Measurements from ENCODE around the gene TFCP2L1.

TFCP2L1 gene

DNA sequence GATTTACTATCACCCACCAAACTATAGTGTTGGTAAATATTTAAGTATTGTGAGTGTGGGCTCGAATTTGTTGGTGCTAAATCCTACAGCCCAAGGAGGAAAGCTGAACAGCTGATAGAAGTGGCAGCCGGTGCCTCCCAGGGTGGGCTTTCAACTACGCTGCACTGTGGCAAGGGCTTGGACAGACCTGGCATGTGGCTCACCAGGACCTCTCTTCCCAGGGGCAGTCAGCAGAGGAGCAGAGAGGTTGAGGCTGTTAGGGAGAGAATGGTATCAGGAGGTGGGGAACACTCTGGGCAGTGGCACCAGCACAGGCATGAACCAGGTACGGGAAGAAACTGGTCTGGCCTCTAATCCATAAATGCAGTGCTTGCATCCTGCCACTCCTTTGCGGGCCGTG lies 44.6 kb downstream of the TFCP2L1 start:
- no peak overlapping the region for H3K4me2 ChIP-seq (ENCODE audit: low read length)
- H3K79me2 ChIP-seq (ENCODE audit: insufficient read depth, low read length): no peaks in the 10 kb centered on the region
- H4K20me1 ChIP-seq (ENCODE audit: insufficient read depth, low read length): no peaks in the 10 kb centered on the region
- no peaks in the 10 kb centered on the region; the same call in 1 of the 2 replicates for H3K27me3 ChIP-seq (ENCODE audit: insufficient read depth, low read length)
- no peaks in the 10 kb centered on the region for H3F3A ChIP-seq (ENCODE audit: insufficient read depth, low read length)
- no peak overlapping the region for H3K27ac ChIP-seq (ENCODE audit: low read depth, low read length, poor library complexity, severe bottlenecking)
- no peak overlapping the region for H3K4me3 ChIP-seq (ENCODE audit: low read depth, low read length, poor library complexity, severe bottlenecking)
- H3K4me1 ChIP-seq (ENCODE audit: insufficient read depth, low read length, severe bottlenecking): no peaks in the 10 kb centered on the region
- H2AFZ ChIP-seq (ENCODE audit: low read length): no peak overlapping the region
- H3K9ac ChIP-seq (ENCODE audit: low read length): no peak overlapping the region
- no peaks in the 10 kb centered on the region for H3K36me3 ChIP-seq (ENCODE audit: insufficient read depth, low read length)
- TF ChIP-seq, protein P1, sequence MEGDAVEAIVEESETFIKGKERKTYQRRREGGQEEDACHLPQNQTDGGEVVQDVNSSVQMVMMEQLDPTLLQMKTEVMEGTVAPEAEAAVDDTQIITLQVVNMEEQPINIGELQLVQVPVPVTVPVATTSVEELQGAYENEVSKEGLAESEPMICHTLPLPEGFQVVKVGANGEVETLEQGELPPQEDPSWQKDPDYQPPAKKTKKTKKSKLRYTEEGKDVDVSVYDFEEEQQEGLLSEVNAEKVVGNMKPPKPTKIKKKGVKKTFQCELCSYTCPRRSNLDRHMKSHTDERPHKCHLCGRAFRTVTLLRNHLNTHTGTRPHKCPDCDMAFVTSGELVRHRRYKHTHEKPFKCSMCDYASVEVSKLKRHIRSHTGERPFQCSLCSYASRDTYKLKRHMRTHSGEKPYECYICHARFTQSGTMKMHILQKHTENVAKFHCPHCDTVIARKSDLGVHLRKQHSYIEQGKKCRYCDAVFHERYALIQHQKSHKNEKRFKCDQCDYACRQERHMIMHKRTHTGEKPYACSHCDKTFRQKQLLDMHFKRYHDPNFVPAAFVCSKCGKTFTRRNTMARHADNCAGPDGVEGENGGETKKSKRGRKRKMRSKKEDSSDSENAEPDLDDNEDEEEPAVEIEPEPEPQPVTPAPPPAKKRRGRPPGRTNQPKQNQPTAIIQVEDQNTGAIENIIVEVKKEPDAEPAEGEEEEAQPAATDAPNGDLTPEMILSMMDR (IDR thresholded peaks at IDR 0.05; ENCODE audit: low read length): no peak
- no peak for TF ChIP-seq EZH2 (IDR thresholded peaks at IDR 0.05; ENCODE audit: borderline replicate concordance, low read length)
- no peaks in the 10 kb centered on the region for H3K9me3 ChIP-seq (ENCODE audit: low read length)
- H3K9me2 ChIP-seq (ENCODE audit: low read depth, low read length): no peaks in the 10 kb centered on the region

DNA sequence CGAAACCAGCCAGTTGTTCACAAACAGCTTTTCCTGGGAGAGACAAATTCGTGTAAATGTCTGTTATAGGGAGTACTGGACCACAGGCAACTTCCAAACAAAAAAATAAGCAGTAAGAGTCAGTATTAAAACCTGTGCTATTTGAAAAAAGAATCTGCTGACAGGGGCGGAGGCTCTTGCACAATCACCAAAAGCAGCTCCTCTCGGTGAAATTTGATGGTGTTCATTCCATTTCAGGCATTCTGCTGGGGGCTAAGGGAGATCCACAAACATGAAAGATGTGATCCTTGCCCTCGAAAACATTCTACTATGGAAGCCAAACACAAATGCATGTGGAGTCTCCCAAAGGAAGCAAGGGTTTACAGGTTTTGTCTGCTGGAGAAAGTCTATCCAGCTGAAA lies 45.0 kb downstream of the TFCP2L1 start:
- Histone ChIP-seq H2AFZ (ENCODE audit: low read length) (no peak overlapping the region), H3K4me3 (ENCODE audit: low read depth, low read length, poor library complexity, severe bottlenecking) (no peak overlapping the region), H3K79me2 (ENCODE audit: insufficient read depth, low read length) (no peaks in the 10 kb centered on the region), H3K27me3 (ENCODE audit: insufficient read depth, low read length) (no peaks in the 10 kb centered on the region; the same call in 1 of the 2 replicates), H3K9me2 (ENCODE audit: low read depth, low read length) (no peaks in the 10 kb centered on the region), H3K27ac (ENCODE audit: low read depth, low read length, poor library complexity, severe bottlenecking) (no peak overlapping the region), H3K36me3 (ENCODE audit: insufficient read depth, low read length) (no peaks in the 10 kb centered on the region), H3K9ac (ENCODE audit: low read length) (no peak overlapping the region), H3K4me1 (ENCODE audit: insufficient read depth, low read length, severe bottlenecking) (no peaks in the 10 kb centered on the region), H3K9me3 (ENCODE audit: low read length) (no peaks in the 10 kb centered on the region), H3K4me2 (ENCODE audit: low read length) (no peak overlapping the region), H3F3A (ENCODE audit: insufficient read depth, low read length) (no peaks in the 10 kb centered on the region), H4K20me1 (ENCODE audit: insufficient read depth, low read length) (no peaks in the 10 kb centered on the region)
- TF ChIP-seq, protein P1 (IDR thresholded peaks at IDR 0.05; ENCODE audit: low read length): no peak
- no peak for TF ChIP-seq EZH2 (IDR thresholded peaks at IDR 0.05; ENCODE audit: borderline replicate concordance, low read length)

DNA sequence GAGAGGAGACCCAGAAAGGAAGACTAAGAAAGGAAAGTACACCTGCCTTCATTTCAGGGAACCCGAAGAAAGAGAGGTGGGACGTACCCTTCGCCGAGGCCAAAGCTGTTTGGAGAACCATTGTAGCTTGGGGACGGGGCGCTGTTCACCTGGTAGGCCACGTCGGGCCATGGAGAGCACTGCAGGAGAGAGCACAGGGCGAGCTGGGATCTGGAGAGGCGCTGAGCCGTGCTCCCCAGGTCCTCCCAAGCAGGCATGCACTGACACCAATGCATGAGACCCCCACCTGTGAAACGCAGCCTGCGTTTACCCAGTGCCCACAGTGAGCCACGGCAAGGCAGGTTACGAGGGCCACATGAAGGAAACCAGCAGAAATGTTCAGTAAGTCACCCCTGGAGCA lies 45.5 kb downstream of the TFCP2L1 start:
- Histone ChIP-seq H3K4me3 (ENCODE audit: low read depth, low read length, poor library complexity, severe bottlenecking) (no peak overlapping the region), H2AFZ (ENCODE audit: low read length) (no peak overlapping the region), H3K36me3 (ENCODE audit: insufficient read depth, low read length) (no peaks in the 10 kb centered on the region), H3F3A (ENCODE audit: insufficient read depth, low read length) (no peaks in the 10 kb centered on the region), H3K4me2 (ENCODE audit: low read length) (no peak overlapping the region), H3K27ac (ENCODE audit: low read depth, low read length, poor library complexity, severe bottlenecking) (no peak overlapping the region), H3K4me1 (ENCODE audit: insufficient read depth, low read length, severe bottlenecking) (no peaks in the 10 kb centered on the region), H3K9ac (ENCODE audit: low read length) (no peak overlapping the region), H4K20me1 (ENCODE audit: insufficient read depth, low read length) (no peaks in the 10 kb centered on the region), H3K79me2 (ENCODE audit: insufficient read depth, low read length) (no peaks in the 10 kb centered on the region), H3K27me3 (ENCODE audit: insufficient read depth, low read length) (no peaks in the 10 kb centered on the region; the same call in 1 of the 2 replicates), H3K9me3 (ENCODE audit: low read length) (no peaks in the 10 kb centered on the region), H3K9me2 (ENCODE audit: low read depth, low read length) (no peaks in the 10 kb centered on the region)
- no peak for TF ChIP-seq EZH2 (IDR thresholded peaks at IDR 0.05; ENCODE audit: borderline replicate concordance, low read length)
- TF ChIP-seq, protein P1 (IDR thresholded peaks at IDR 0.05; ENCODE audit: low read length): no peak

All from OCI-LY1 (cell line).